ENCODE results near the gene PIGT. TPM values are rescaled to one million over a fixed set of nuclear protein-coding genes. Genes with fewer than 3 reads are reported as not detected.

Gene PIGT
- total RNA-seq, 4 donors from 2014 or later: 54.6 to 82.8 (median 69.7) TPM

GRCh38 chr20:45368221-45368980 is 47.5 kb upstream of the PIGT start:
- 83 to 87% methylated on average over 6 of the region's 6 CpGs for WGBS, 2 donors
- H3K27me3 ChIP-seq: no peaks in the 10 kb centered on the region
- no peak overlapping the region for H3K27ac ChIP-seq
- no peak for DNase-seq (ENCODE audit: low spot score in 2 of 2)
- no peak for TF ChIP-seq CTCF (IDR thresholded peaks at IDR 0.05)
- no peak for TF ChIP-seq POLR2A (IDR thresholded peaks at IDR 0.05)
- peak in 1 of 2 donors; percentile 27 for TF ChIP-seq EP300 (IDR thresholded peaks at IDR 0.05)
- no peak overlapping the region for H3K4me3 ChIP-seq
- H3K4me1 ChIP-seq: peaks cover 0 to 40% (median 21%) of the 10 kb centered on the region in 4 donors
- peaks cover 0 to 48% (median 7%) of the 10 kb centered on the region in 3 donors for H3K36me3 ChIP-seq
- H3K9me3 ChIP-seq: no peaks in the 10 kb centered on the region

GRCh38 chr20:45370571-45371160 is 45.3 kb upstream of the PIGT start:
- Histone ChIP-seq H3K27ac (no peak overlapping the region), H3K4me3 (no peak overlapping the region), H3K27me3 (no peaks in the 10 kb centered on the region), H3K9me3 (no peaks in the 10 kb centered on the region), H3K36me3 (peaks cover 0 to 47% (median 7%) of the 10 kb centered on the region in 3 donors), H3K4me1 (peaks cover 0 to 27% (median 19%) of the 10 kb centered on the region in 4 donors)
- 63 to 69% methylated on average over 3 of the region's 3 CpGs for WGBS, 2 donors
- no peak for DNase-seq (ENCODE audit: low spot score in 2 of 2)
- TF ChIP-seq EP300 (IDR thresholded peaks at IDR 0.05) (no peak), CTCF (IDR thresholded peaks at IDR 0.05) (no peak), POLR2A (IDR thresholded peaks at IDR 0.05) (no peak)

GRCh38 chr20:45372241-45372640 is 43.7 kb upstream of the PIGT start:
- no peaks in the 10 kb centered on the region for H3K27me3 ChIP-seq
- H3K36me3 ChIP-seq: peaks cover 0 to 35% (median 0%) of the 10 kb centered on the region in 3 donors
- no peak for DNase-seq (ENCODE audit: low spot score in 2 of 2)
- H3K9me3 ChIP-seq: no peaks in the 10 kb centered on the region
- peak overlapping the region in 1 of 4 donors; percentile 87 for H3K27ac ChIP-seq
- H3K4me3 ChIP-seq: no peak overlapping the region
- peaks cover 0 to 25% (median 18%) of the 10 kb centered on the region in 4 donors for H3K4me1 ChIP-seq
- WGBS, 2 donors: 83 to 86% methylated on average over 10 of the region's 10 CpGs
- TF ChIP-seq EP300 (IDR thresholded peaks at IDR 0.05) (no peak), CTCF (IDR thresholded peaks at IDR 0.05) (no peak), POLR2A (IDR thresholded peaks at IDR 0.05) (no peak)

- WGBS, 2 donors: 28 to 36% methylated on average over 16 of the region's 30 CpGs
- Histone ChIP-seq H3K27me3 (no peaks in the 10 kb centered on the region), H3K4me1 (peaks cover 0 to 22% (median 15%) of the 10 kb centered on the region in 4 donors), H3K36me3 (peaks cover 0 to 32% (median 0%) of the 10 kb centered on the region in 3 donors), H3K27ac (peak overlapping the region; percentile 37 to 87 (median 78)), H3K9me3 (no peaks in the 10 kb centered on the region), H3K4me3 (peak overlapping the region; percentile 29 to 58 (median 55))
- TF ChIP-seq POLR2A (IDR thresholded peaks at IDR 0.05) (no peak), CTCF (IDR thresholded peaks at IDR 0.05) (no peak), EP300 (IDR thresholded peaks at IDR 0.05) (no peak)
- no peak for DNase-seq (ENCODE audit: low spot score in 2 of 2)
Observed at GRCh38 chr20:45372646-45373352, 43.1 kb upstream of the PIGT start.
